ENCODE measurements around the gene AFF2. TPM values are rescaled to one million over a fixed set of nuclear protein-coding genes. Genes with fewer than 3 reads are reported as not detected.
A peak's percentile ranks its signal among the peaks of the same experiment; 100 is the strongest.

AFF2 gene
- total RNA-seq, 4 donors from 2014 or later = 0.09 to 2.5 (median 0.65) TPM

DNA sequence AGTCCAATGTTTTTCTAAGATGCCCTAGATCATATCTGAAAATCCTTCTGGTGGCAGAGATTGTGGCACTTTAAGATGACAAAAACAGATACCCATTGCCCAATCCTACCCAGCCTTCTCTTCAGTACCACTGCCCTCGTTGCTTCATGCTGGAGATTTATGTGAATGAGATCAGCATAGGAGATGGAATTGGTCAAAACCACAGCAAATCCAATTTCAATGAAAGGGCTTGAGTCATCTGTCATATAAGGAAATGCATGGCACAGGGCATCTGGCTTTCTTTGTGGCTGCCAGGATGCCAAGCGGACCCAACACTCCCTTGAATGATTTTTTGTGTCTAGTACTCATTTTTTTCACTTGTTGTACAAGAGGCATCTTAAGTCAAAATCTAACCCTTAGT, 16.8 kb downstream of the AFF2 start:
- Histone ChIP-seq H3K27me3 (no peaks in the 10 kb centered on the region), H3K4me3 (no peak overlapping the region), H3K36me3 (no peaks in the 10 kb centered on the region), H3K4me1 (no peaks in the 10 kb centered on the region), H3K9me3 (no peaks in the 10 kb centered on the region), H3K27ac (no peak overlapping the region)
- TF ChIP-seq POLR2A (IDR thresholded peaks at IDR 0.05) = no peak
- TF ChIP-seq, protein P1, sequence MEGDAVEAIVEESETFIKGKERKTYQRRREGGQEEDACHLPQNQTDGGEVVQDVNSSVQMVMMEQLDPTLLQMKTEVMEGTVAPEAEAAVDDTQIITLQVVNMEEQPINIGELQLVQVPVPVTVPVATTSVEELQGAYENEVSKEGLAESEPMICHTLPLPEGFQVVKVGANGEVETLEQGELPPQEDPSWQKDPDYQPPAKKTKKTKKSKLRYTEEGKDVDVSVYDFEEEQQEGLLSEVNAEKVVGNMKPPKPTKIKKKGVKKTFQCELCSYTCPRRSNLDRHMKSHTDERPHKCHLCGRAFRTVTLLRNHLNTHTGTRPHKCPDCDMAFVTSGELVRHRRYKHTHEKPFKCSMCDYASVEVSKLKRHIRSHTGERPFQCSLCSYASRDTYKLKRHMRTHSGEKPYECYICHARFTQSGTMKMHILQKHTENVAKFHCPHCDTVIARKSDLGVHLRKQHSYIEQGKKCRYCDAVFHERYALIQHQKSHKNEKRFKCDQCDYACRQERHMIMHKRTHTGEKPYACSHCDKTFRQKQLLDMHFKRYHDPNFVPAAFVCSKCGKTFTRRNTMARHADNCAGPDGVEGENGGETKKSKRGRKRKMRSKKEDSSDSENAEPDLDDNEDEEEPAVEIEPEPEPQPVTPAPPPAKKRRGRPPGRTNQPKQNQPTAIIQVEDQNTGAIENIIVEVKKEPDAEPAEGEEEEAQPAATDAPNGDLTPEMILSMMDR (IDR thresholded peaks at IDR 0.05) = no peak
- DNase-seq = no peak
- WGBS, 2 donors = 13 to 52% methylated on average over 2 of the region's 2 CpGs
- intact Hi-C loops (cut with DNase I) = no loop called here

DNA sequence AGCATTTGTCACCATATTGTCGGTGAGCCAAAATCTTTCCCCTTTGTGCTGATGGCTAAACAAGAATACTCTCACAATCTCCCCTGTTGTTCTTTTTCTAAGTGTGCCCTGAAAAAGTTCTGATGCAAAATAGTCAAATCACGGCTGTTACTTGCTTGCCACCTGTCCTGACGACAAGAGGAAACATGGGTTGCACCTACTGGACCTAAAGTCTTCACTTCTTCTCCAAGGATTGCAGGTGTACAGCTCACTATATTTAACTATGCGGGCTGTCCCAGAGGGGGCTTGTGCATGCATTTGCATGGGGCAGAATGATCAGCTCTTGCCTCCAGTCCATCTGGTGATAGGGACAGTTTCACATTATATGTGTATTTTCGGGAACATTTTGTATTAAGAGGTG, 21.6 kb downstream of the AFF2 start:
- Histone ChIP-seq H3K9me3 (no peaks in the 10 kb centered on the region), H3K27ac (no peak overlapping the region), H3K4me1 (no peaks in the 10 kb centered on the region), H3K4me3 (no peak overlapping the region), H3K36me3 (no peaks in the 10 kb centered on the region), H3K27me3 (no peaks in the 10 kb centered on the region)
- DNase-seq = no peak
- WGBS, 2 donors = 67 to 72% methylated on average over 2 to 5 of the region's 5 CpGs
- TF ChIP-seq, protein P1 (IDR thresholded peaks at IDR 0.05) = no peak
- no peak for TF ChIP-seq POLR2A (IDR thresholded peaks at IDR 0.05)
- intact Hi-C loops (cut with DNase I) = no loop called here

- no peak for TF ChIP-seq POLR2A (IDR thresholded peaks at IDR 0.05)
- TF ChIP-seq, protein P1 (IDR thresholded peaks at IDR 0.05) = no peak
- H3K9me3 ChIP-seq = no peaks in the 10 kb centered on the region
- H3K4me3 ChIP-seq = no peak overlapping the region
- 43 to 52% methylated on average over 5 to 6 of the region's 6 CpGs for WGBS, 2 donors
- DNase-seq = no peak
- no peaks in the 10 kb centered on the region for H3K27me3 ChIP-seq
- intact Hi-C loops (cut with DNase I) = no loop called here
- no peaks in the 10 kb centered on the region for H3K36me3 ChIP-seq
- no peaks in the 10 kb centered on the region for H3K4me1 ChIP-seq
- H3K27ac ChIP-seq = no peak overlapping the region
These were observed 23.1 kb downstream of the AFF2 start for GRCh38 chrX:148523303-148524080.

DNA sequence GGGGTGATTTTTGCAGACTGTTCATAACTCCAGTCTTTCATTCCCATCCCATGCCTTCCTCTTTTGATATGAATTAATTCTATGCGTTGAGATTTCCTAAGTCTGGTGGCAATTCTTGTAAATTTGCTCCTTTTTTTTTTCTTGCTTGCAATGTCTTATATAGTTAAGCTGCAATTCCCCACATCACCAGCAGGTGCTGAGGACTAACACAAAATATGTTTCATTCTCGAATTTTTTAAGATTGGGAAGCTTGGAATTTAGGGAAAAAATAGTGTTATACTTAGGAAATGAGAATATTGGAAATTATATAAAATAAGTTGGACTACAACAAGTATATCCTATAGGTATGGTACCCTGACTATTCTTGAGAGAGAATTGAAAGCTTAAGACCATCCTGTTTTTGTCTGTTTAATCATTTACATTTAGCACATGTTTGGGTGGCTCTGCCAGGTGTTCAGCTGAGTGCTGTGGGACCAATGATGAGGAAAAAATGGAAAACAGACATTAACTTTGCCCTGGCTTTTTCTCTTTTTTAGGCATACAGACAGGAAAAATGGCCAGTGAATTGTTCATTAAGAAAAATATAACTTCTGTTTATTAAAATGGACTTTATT, 30.2 kb downstream of the AFF2 start:
- DNase-seq = no peak
- Histone ChIP-seq H3K27ac (no peak overlapping the region), H3K9me3 (no peaks in the 10 kb centered on the region), H3K27me3 (no peaks in the 10 kb centered on the region), H3K4me1 (no peaks in the 10 kb centered on the region), H3K4me3 (no peak overlapping the region), H3K36me3 (no peaks in the 10 kb centered on the region)
- 3 to 9% methylated on average over 2 of the region's 2 CpGs for WGBS, 2 donors
- TF ChIP-seq, protein P1 (IDR thresholded peaks at IDR 0.05) = peak in 5 of 6 experiments; percentile 23 to 63 (median 30)
- TF ChIP-seq POLR2A (IDR thresholded peaks at IDR 0.05) = no peak
- intact Hi-C loops (cut with DNase I) = no loop called here

DNA sequence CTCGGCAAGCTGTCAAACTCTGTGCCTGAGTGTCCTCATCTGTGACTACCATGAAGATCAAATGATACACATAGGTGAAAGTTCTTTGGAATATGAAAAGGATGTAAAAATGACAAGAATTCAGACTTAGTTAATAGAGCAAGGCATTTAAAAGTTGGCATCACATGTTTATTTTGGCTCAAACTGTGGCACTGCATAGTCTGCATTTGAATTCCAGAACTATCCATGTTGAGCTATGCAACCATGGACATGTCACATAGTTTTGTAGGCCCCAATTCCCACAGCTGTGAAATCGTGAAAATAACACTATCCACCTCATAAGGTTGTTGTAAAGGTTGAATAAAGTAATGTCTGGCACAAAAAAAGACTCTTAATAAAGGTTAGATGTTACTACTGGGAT, 33.9 kb downstream of the AFF2 start:
- Histone ChIP-seq H3K27me3 (no peaks in the 10 kb centered on the region), H3K27ac (no peak overlapping the region), H3K36me3 (no peaks in the 10 kb centered on the region), H3K4me1 (no peaks in the 10 kb centered on the region), H3K9me3 (no peaks in the 10 kb centered on the region), H3K4me3 (no peak overlapping the region)
- intact Hi-C loops (cut with DNase I) = no loop called here
- no peak for DNase-seq
- no peak for TF ChIP-seq POLR2A (IDR thresholded peaks at IDR 0.05)
- TF ChIP-seq, protein P1 (IDR thresholded peaks at IDR 0.05) = no peak
- WGBS, 2 donors = 45 to 73% methylated on average over 2 of the region's 2 CpGs

Data from esophagus squamous epithelium (tissue), 5 donors.